Liver (tissue), 9 donors: ENCODE data around the gene KCNQ1. TPM values are rescaled to one million over a fixed set of nuclear protein-coding genes. Genes with fewer than 3 reads are reported as not detected.

Experiments
- DNase-seq: peaks from one replicate; pipeline ENCODE4 v3.0.0-alpha.2; 2017; ENCODE audit warnings: low spot score
- H3K27ac ChIP-seq, 2 donors: one replicate each; pipeline ENCODE4 v1.7.0; 2013; ENCODE audit warnings: inconsistent platforms in 2 of 2, low read length in 2 of 2, control low read depth in 1 of 2, low read depth in 1 of 2, mild to moderate bottlenecking in 1 of 2
- H3K27me3 ChIP-seq, 4 donors: one replicate each; pipeline versions ENCODE4 v1.6.1 to v1.7.0; 2013; ENCODE audit warnings: low read length in 3 of 4, inconsistent platforms in 1 of 4, mild to moderate bottlenecking in 1 of 4, moderate library complexity in 1 of 4; ENCODE audit not compliant: control insufficient read depth in 4 of 4, insufficient read depth in 4 of 4
- H3K36me3 ChIP-seq, 4 donors: one replicate each; pipeline versions ENCODE4 v1.6.1 to v1.7.0; 2013; ENCODE audit warnings: low read length in 3 of 4, mild to moderate bottlenecking in 3 of 4, low read depth in 1 of 4, moderate library complexity in 1 of 4; ENCODE audit not compliant: control insufficient read depth in 4 of 4, insufficient read depth in 3 of 4
- H3K4me1 ChIP-seq, 4 donors: one replicate each; pipeline versions ENCODE4 v1.6.1 to v1.7.0; 2013; ENCODE audit warnings: low read length in 3 of 4, mild to moderate bottlenecking in 3 of 4, moderate library complexity in 1 of 4; ENCODE audit not compliant: control insufficient read depth in 4 of 4, insufficient read depth in 4 of 4
- H3K4me3 ChIP-seq, 3 donors: one replicate each; pipeline versions ENCODE4 v1.6.1 to v1.7.0; 2013; ENCODE audit warnings: low read length in 3 of 3, control low read depth in 1 of 3, low read depth in 1 of 3, mild to moderate bottlenecking in 1 of 3
- H3K9ac ChIP-seq, 2 donors: one replicate each; pipeline ENCODE4 v1.7.0; 2013; ENCODE audit warnings: low read length in 2 of 2, mild to moderate bottlenecking in 2 of 2, moderate library complexity in 2 of 2, control low read depth in 1 of 2, low read depth in 1 of 2
- H3K9me3 ChIP-seq, 4 donors: one replicate each; pipeline versions ENCODE4 v1.6.1 to v1.7.0; 2013; ENCODE audit warnings: low read length in 3 of 4; ENCODE audit not compliant: control insufficient read depth in 4 of 4
- ATF3 ChIP-seq: IDR thresholded peaks from 2 replicates; pipeline ENCODE4 v1.6.1; 2016; ENCODE audit warnings: antibody characterized with exemption
- CTCF ChIP-seq: fragments of 150-350 bp; IDR thresholded peaks from 2 replicates; pipeline ENCODE4 v1.5.1; 2017; ENCODE audit warnings: improper control_type of control experiment, low read depth, low read length; ENCODE audit not compliant: missing input control
- FOXA1 ChIP-seq: IDR thresholded peaks from 2 replicates; pipeline ENCODE4 v1.6.1; 2016; ENCODE audit warnings: antibody characterized with exemption
- FOXA2 ChIP-seq: IDR thresholded peaks from 2 replicates; pipeline ENCODE4 v1.6.1; 2016; ENCODE audit warnings: antibody characterized with exemption
- GABPA ChIP-seq, 2 donors: IDR thresholded peaks in 1 of 2; conservative IDR thresholded peaks in 1 of 2; 2 replicates each; pipeline ENCODE4 v1.6.1; 2016; ENCODE audit warnings: antibody characterized with exemption in 2 of 2, mild to moderate bottlenecking in 1 of 2, moderate library complexity in 1 of 2
- HNF4A ChIP-seq, 2 donors: conservative IDR thresholded peaks; 2 replicates each; pipeline ENCODE4 v1.6.1; 2016; ENCODE audit warnings: antibody characterized with exemption in 2 of 2, mild to moderate bottlenecking in 2 of 2
- HNF4G ChIP-seq: IDR thresholded peaks from 2 replicates; pipeline ENCODE4 v1.6.1; 2016; ENCODE audit warnings: antibody characterized with exemption
- JUND ChIP-seq, 2 donors: IDR thresholded peaks; 2 replicates each; pipeline ENCODE4 v1.6.1; 2016; ENCODE audit warnings: antibody characterized with exemption in 2 of 2
- RAD21 ChIP-seq, 2 donors: IDR thresholded peaks; 2 replicates each; pipeline ENCODE4 v1.6.1; 2016; ENCODE audit warnings: antibody characterized with exemption in 2 of 2, mild to moderate bottlenecking in 2 of 2
- REST ChIP-seq: IDR thresholded peaks from 2 replicates; pipeline ENCODE4 v1.6.1; 2016; ENCODE audit warnings: antibody characterized with exemption, mild to moderate bottlenecking
- RXRA ChIP-seq, 2 donors: IDR thresholded peaks; 2 replicates each; pipeline ENCODE4 v1.6.1; 2017 to 2018; ENCODE audit warnings: antibody characterized with exemption in 2 of 2, mild to moderate bottlenecking in 1 of 2
- SP1 ChIP-seq: IDR thresholded peaks from 2 replicates; pipeline ENCODE4 v1.6.1; 2018; ENCODE audit warnings: antibody characterized with exemption, mild to moderate bottlenecking
- YY1 ChIP-seq: IDR thresholded peaks from 2 replicates; pipeline ENCODE4 v1.6.1; 2016; ENCODE audit warnings: antibody characterized with exemption, mild to moderate bottlenecking
- ZBTB33 ChIP-seq: IDR thresholded peaks from 2 replicates; pipeline ENCODE4 v1.6.1; 2016; ENCODE audit warnings: antibody characterized with exemption
- WGBS: extraction: QIAGEN DNeasy Blood & Tissue Kit; methylation state at CpG from one replicate; pipeline ENCODE4 v1.1.7; 2013; 5-methylcytosine and 5-hydroxymethylcytosine counted together
- polyA plus RNA-seq, 2 donors: library from polyadenylated mRNA; stranded (reverse) in 1 of 2; unstranded in 1 of 2; fragments of 200-250 nt in 1 of 2; fragments of >200 nt in 1 of 2; fragmentation: Nextera tagmentation in 1 of 2; extraction: Ambion mirVana in 1 of 2; gene quantifications; one replicate each; pipeline versions ENCODE4 v1.2.1 to v1.2.3, GENCODE V29; 2013 to 2015
- total RNA-seq, 2 donors: library from RNA; depleted of rRNA; stranded (reverse); fragments of >200 nt; gene quantifications; one replicate each; pipeline ENCODE4 v1.2.3, GENCODE V29; 2014
- donor health status: healthy.
- donor health status: healthy.
- donor health status: healthy.
- donor health status: healthy.
- donor health status: healthy.

Gene KCNQ1
- total and polyA plus RNA-seq, 4 donors = 0.31 to 2.2 (median 1.5) TPM

- H3K4me1 ChIP-seq = peaks cover 12 to 23% (median 16%) of the 10 kb centered on the region in 4 donors
- H3K27ac ChIP-seq = peak overlapping the region; percentile 37 to 66
- DNase-seq = no peak
- H3K4me3 ChIP-seq = no peak overlapping the region
- no peaks in the 10 kb centered on the region for H3K9me3 ChIP-seq
- no peak for TF ChIP-seq ZBTB33
- TF ChIP-seq RAD21 (IDR thresholded peaks at IDR 0.05) = peak in 1 of 2 donors; percentile 25
- H3K9ac ChIP-seq = peak overlapping the region in 1 of 2 donors; percentile 16
- H3K36me3 ChIP-seq = no peaks in the 10 kb centered on the region
- WGBS = 57% methylated on average over 4 of the region's 4 CpGs
- H3K27me3 ChIP-seq = no peaks in the 10 kb centered on the region
Measured at GRCh38 chr11:2892967-2893528, 448.2 kb downstream of the KCNQ1 start.

GRCh38 chr11:2893935-2894334 is 449.1 kb downstream of the KCNQ1 start:
- 93% methylated on average over 4 of the region's 4 CpGs for WGBS
- peaks cover 12 to 23% (median 16%) of the 10 kb centered on the region in 4 donors for H3K4me1 ChIP-seq

More at GRCh38 chr11:2893935-2894334, 449.1 kb downstream of the KCNQ1 start:
- TF ChIP-seq CTCF = no peak
- TF ChIP-seq FOXA2 = no peak
- no peak for TF ChIP-seq REST
- TF ChIP-seq ZBTB33 = no peak
- TF ChIP-seq HNF4A (conservative IDR thresholded peaks at IDR 0.05) = no peak
- no peak for TF ChIP-seq GABPA (IDR thresholded peaks at IDR 0.05 in 1 of 2, conservative IDR thresholded peaks at IDR 0.05 in 1 of 2)
- TF ChIP-seq ATF3 = no peak
- TF ChIP-seq RAD21 (IDR thresholded peaks at IDR 0.05) = no peak
- no peak for TF ChIP-seq SP1
- no peak for TF ChIP-seq YY1
- no peak for TF ChIP-seq RXRA (IDR thresholded peaks at IDR 0.05)
- no peak for TF ChIP-seq JUND (IDR thresholded peaks at IDR 0.05)
- TF ChIP-seq FOXA1 = no peak
- TF ChIP-seq HNF4G = no peak
- no peak overlapping the region for H3K9ac ChIP-seq
- no peaks in the 10 kb centered on the region for H3K27me3 ChIP-seq
- H3K27ac ChIP-seq = no peak overlapping the region
- H3K9me3 ChIP-seq = no peaks in the 10 kb centered on the region
- DNase-seq = no peak
- H3K4me3 ChIP-seq = no peak overlapping the region
- no peaks in the 10 kb centered on the region for H3K36me3 ChIP-seq
